ENCODE results near the gene SLC39A9. TPM values are rescaled to one million over a fixed set of nuclear protein-coding genes. Genes with fewer than 3 reads are reported as not detected.
A peak's percentile ranks its signal among the peaks of the same experiment; 100 is the strongest.

The SLC39A9 gene
- total RNA-seq, 1 donor from 2014 or later = 140 TPM

- Histone ChIP-seq H3K4me3 (ENCODE audit: low read depth, low read length) (no peak overlapping the region), H3K36me3 (ENCODE audit: control insufficient read depth, insufficient read depth, low read length) (no peaks in the 10 kb centered on the region), H3K27me3 (ENCODE audit: control insufficient read depth, insufficient read depth, low read length) (peaks cover 7% of the 10 kb centered on the region)
- DNase-seq (ENCODE audit: low read depth) (no peak), FAIRE-seq (no peak)
- TF ChIP-seq CTCF (IDR thresholded peaks at IDR 0.05; ENCODE audit: insufficient read depth, low read length, severe bottlenecking) = no peak
Observed at GRCh38 chr14:69500736-69501135, 102.2 kb downstream of the SLC39A9 start.

- H3K27me3 ChIP-seq (ENCODE audit: control insufficient read depth, insufficient read depth, low read length) = peaks cover 7% of the 10 kb centered on the region
- H3K36me3 ChIP-seq (ENCODE audit: control insufficient read depth, insufficient read depth, low read length) = no peaks in the 10 kb centered on the region
- DNase-seq (ENCODE audit: low read depth) (no peak), FAIRE-seq (no peak)
- no peak for TF ChIP-seq CTCF (IDR thresholded peaks at IDR 0.05; ENCODE audit: insufficient read depth, low read length, severe bottlenecking)
- no peak overlapping the region for H3K4me3 ChIP-seq (ENCODE audit: low read depth, low read length)
Observed at GRCh38 chr14:69501423-69501838, 102.9 kb downstream of the SLC39A9 start.

- Histone ChIP-seq H3K36me3 (ENCODE audit: control insufficient read depth, insufficient read depth, low read length) (no peaks in the 10 kb centered on the region), H3K4me3 (ENCODE audit: low read depth, low read length) (no peak overlapping the region), H3K27me3 (ENCODE audit: control insufficient read depth, insufficient read depth, low read length) (peaks cover 6% of the 10 kb centered on the region)
- FAIRE-seq (no peak), DNase-seq (ENCODE audit: low read depth) (no peak)
- TF ChIP-seq CTCF (IDR thresholded peaks at IDR 0.05; ENCODE audit: insufficient read depth, low read length, severe bottlenecking) = no peak
Observed at GRCh38 chr14:69504775-69505174, 106.3 kb downstream of the SLC39A9 start.

- peak; percentile 36 for FAIRE-seq
- no peaks in the 10 kb centered on the region for H3K36me3 ChIP-seq (ENCODE audit: control insufficient read depth, insufficient read depth, low read length)
- H3K4me3 ChIP-seq (ENCODE audit: low read depth, low read length) = no peak overlapping the region
- no peak for TF ChIP-seq CTCF (IDR thresholded peaks at IDR 0.05; ENCODE audit: insufficient read depth, low read length, severe bottlenecking)
- DNase-seq (ENCODE audit: low read depth) = no peak
- peaks cover 6% of the 10 kb centered on the region for H3K27me3 ChIP-seq (ENCODE audit: control insufficient read depth, insufficient read depth, low read length)
Observed at GRCh38 chr14:69505338-69506240, 107.1 kb downstream of the SLC39A9 start.

- TF ChIP-seq CTCF (IDR thresholded peaks at IDR 0.05; ENCODE audit: insufficient read depth, low read length, severe bottlenecking) = no peak
- Histone ChIP-seq H3K27me3 (ENCODE audit: control insufficient read depth, insufficient read depth, low read length) (peaks cover 6% of the 10 kb centered on the region), H3K36me3 (ENCODE audit: control insufficient read depth, insufficient read depth, low read length) (no peaks in the 10 kb centered on the region), H3K4me3 (ENCODE audit: low read depth, low read length) (no peak overlapping the region)
- FAIRE-seq (no peak), DNase-seq (ENCODE audit: low read depth) (no peak)
Observed at GRCh38 chr14:69506241-69506595, 107.7 kb downstream of the SLC39A9 start.

Other genes starting within 250 kb of the SLC39A9 start
- 11.1 and 14.1 TPM in 2 replicates for gene DCAF5, start 245.6 kb upstream of the SLC39A9 start, total RNA-seq
- 15.5 and 18.3 TPM in 2 replicates for gene EXD2, start 207.2 kb upstream of the SLC39A9 start, total RNA-seq
- gene GALNT16, start 138.5 kb upstream of the SLC39A9 start, total RNA-seq = not detected in 2 replicates
- 91.6 and 242 TPM in 2 replicates for gene ERH, start 393 bp upstream of the SLC39A9 start, total RNA-seq
- gene PLEKHD1, start 86.0 kb downstream of the SLC39A9 start, total RNA-seq = 0.26 TPM in 1 of 2 replicates, not detected in the other
- gene CCDC177, start 176.2 kb downstream of the SLC39A9 start, total RNA-seq = not detected in 2 replicates
- gene SUSD6, start 212.9 kb downstream of the SLC39A9 start, total RNA-seq = 3.9 and 5.6 TPM in 2 replicates

Data from bronchial epithelial cell (primary cell).